Common myeloid progenitor, CD34-positive (primary cell): Measurements from ENCODE around the gene TEKT4.
"Not testable (repeated sequence)": the region's sequence is repeated elsewhere in the genome, so short reads cannot be mapped to it uniquely, and the experiment has no call there.

Experiments used
- CTCF ChIA-PET: fragments of 350-600 bp; sonication (Branson Sonifier 250); formaldehyde crosslinking; loops from one replicate; lab custom pipeline; 2021; ENCODE audit warnings: antibody characterized with exemption; lab: Charles Lee
- POLR2A ChIA-PET: fragments of 350-600 bp; sonication (Branson Sonifier 250); formaldehyde crosslinking; loops from one replicate; lab custom pipeline; 2021; ENCODE audit warnings: antibody characterized with exemption; lab: Charles Lee
- DNase-seq, 3 donors: peaks; one replicate each; pipeline versions ENCODE4 v3.0.0 to v3.0.0-alpha.2; 2013
- H3K27ac ChIP-seq, 2 experiments: 1 replicate in 1 of 2; 2 replicates in 1 of 2; pipeline ENCODE4 v1.7.0; 2013; ENCODE audit warnings: inconsistent platforms in 2 of 2, low read length in 2 of 2, mild to moderate bottlenecking in 2 of 2, low read depth in 1 of 2, moderate library complexity in 1 of 2; ENCODE audit not compliant: severe bottlenecking in 2 of 2, insufficient read depth in 1 of 2, poor library complexity in 1 of 2
- H3K27me3 ChIP-seq, 5 experiments: replicated peaks in 2 of 5; 1 replicate in 3 of 5; 2 replicates in 2 of 5; pipeline versions ENCODE4 v1.6.1 to v1.7.0; 2013; ENCODE audit warnings: low read length in 4 of 5, mild to moderate bottlenecking in 2 of 5, moderate library complexity in 2 of 5, inconsistent platforms in 1 of 5; ENCODE audit not compliant: insufficient read depth in 5 of 5, control insufficient read depth in 4 of 5
- H3K36me3 ChIP-seq, 4 experiments: 1 replicate in 2 of 4; 2 replicates in 2 of 4; pipeline versions ENCODE4 v1.6.1 to v1.7.0; 2013; ENCODE audit warnings: low read length in 3 of 4, control low read depth in 1 of 4, mild to moderate bottlenecking in 1 of 4; ENCODE audit not compliant: control insufficient read depth in 4 of 4, insufficient read depth in 4 of 4
- H3K4me1 ChIP-seq, 4 experiments: 1 replicate in 3 of 4; 2 replicates in 1 of 4; pipeline versions ENCODE4 v1.6.1 to v1.7.1; 2013; ENCODE audit warnings: low read length in 3 of 4, mild to moderate bottlenecking in 3 of 4, control low read depth in 1 of 4, inconsistent platforms in 1 of 4, moderate library complexity in 1 of 4; ENCODE audit not compliant: control insufficient read depth in 4 of 4, insufficient read depth in 4 of 4; ENCODE audit errors: control extremely low read depth in 1 of 4
- H3K4me3 ChIP-seq, 7 experiments: 1 replicate in 4 of 7; 2 replicates in 3 of 7; pipeline versions ENCODE4 v1.5.1 to v1.7.0; 2013; ENCODE audit warnings: mild to moderate bottlenecking in 7 of 7, low read length in 6 of 7, moderate library complexity in 6 of 7, inconsistent platforms in 2 of 7, low read depth in 2 of 7, control low read depth in 1 of 7; ENCODE audit not compliant: insufficient read depth in 4 of 7, control insufficient read depth in 1 of 7; ENCODE audit errors: extremely low read depth in 1 of 7
- H3K9me3 ChIP-seq, 5 experiments: 1 replicate in 4 of 5; 2 replicates in 1 of 5; pipeline versions ENCODE4 v1.6.1 to v1.7.1; 2013; ENCODE audit warnings: low read length in 4 of 5, mild to moderate bottlenecking in 2 of 5, inconsistent platforms in 1 of 5, low read depth in 1 of 5, moderate library complexity in 1 of 5; ENCODE audit not compliant: control insufficient read depth in 4 of 5, insufficient read depth in 2 of 5; ENCODE audit errors: control extremely low read depth in 1 of 5
- WGBS: methylation state at CpG from one replicate; pipeline ENCODE4 v1.1.5; 2013; ENCODE audit not compliant: insufficient coverage; 5-methylcytosine and 5-hydroxymethylcytosine counted together

The TEKT4 gene

GRCh38 chr2:94876523-94876863 is 5.3 kb downstream of the TEKT4 start:
- no peak for DNase-seq
- 97% methylated on average over 15 of the region's 16 CpGs for WGBS
- H3K4me1 ChIP-seq = peaks cover 0 to 2% (median 0%) of the 10 kb centered on the region in 4 experiments
- CTCF ChIA-PET = interaction anchor here (0.9 kb wide), 1 partner anchor 10 kb away, joined by 3 read pairs; no protein-coding TSS in a partner anchor
- no peak overlapping the region for H3K4me3 ChIP-seq
- H3K27ac ChIP-seq = no peak overlapping the region
- no peaks in the 10 kb centered on the region for H3K36me3 ChIP-seq
- POLR2A ChIA-PET = no interaction called here
- no peaks in the 10 kb centered on the region for H3K9me3 ChIP-seq
- H3K27me3 ChIP-seq = peaks cover 0 to 40% (median 5%) of the 10 kb centered on the region in 5 experiments

DNA sequence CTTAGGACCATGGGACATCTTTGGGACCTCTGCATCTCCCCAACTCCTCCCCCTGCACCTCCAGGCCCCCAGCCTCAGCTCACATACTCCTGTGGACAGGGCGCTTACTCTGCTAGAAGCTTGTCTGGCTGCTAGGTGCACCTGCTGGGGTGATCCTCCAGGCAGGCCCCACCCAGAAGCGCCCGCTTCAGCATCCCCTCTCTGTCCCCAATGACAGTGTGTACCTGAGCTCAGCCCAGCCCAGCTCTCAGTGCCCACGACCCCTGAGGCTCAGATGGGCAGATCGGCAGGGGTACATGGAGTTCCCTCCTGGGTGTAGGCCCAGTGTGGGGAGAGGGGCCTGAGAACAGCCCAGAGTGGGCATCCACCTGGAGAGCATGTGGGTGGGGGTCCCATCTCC is 5.9 kb downstream of the TEKT4 start:
- WGBS = 93% methylated on average over 3 of the region's 5 CpGs
- ChIA-PET POLR2A (no interaction called here), CTCF (interaction anchor here (0.9 kb wide), 1 partner anchor 9 kb away, joined by 3 read pairs; no protein-coding TSS in a partner anchor)
- DNase-seq = no peak
- Histone ChIP-seq H3K4me3 (no peak overlapping the region), H3K27ac (no peak overlapping the region), H3K4me1 (peaks cover 0 to 2% (median 0%) of the 10 kb centered on the region in 4 experiments), H3K9me3 (no peaks in the 10 kb centered on the region), H3K27me3 (peaks cover 0 to 34% (median 3%) of the 10 kb centered on the region in 5 experiments), H3K36me3 (no peaks in the 10 kb centered on the region)

DNA sequence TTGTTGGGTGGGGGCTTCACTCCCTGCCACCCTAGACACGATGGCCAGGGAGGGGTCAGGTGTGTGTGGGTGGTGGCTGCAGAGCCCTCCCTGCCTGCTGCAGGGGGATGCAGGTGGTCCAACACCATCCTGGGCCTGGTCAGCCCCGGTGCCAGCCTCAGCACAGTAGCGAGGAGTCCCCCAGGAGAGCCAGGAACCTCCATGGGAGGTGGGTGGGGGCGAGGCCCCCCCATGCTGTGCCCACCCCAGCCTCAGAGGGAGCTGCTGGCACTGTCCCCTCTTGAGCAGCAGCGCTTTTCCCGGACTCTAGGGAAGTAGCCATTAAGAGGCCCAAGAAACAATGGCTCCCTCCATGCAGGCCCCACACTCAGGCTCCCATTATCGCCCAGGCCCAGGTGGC is 7.3 kb downstream of the TEKT4 start:
- POLR2A ChIA-PET, CTCF ChIA-PET, H3K4me3 ChIP-seq: not testable (repeated sequence)

GRCh38 chr2:94879314-94879981 is 8.2 kb downstream of the TEKT4 start:
- no peak for DNase-seq
- POLR2A ChIA-PET = no interaction called here
- WGBS = 96% methylated on average over 8 of the region's 9 CpGs
- H3K9me3 ChIP-seq = no peaks in the 10 kb centered on the region
- H3K4me1 ChIP-seq = no peaks in the 10 kb centered on the region
- CTCF ChIA-PET = interaction anchor here (0.9 kb wide), 1 partner anchor 8 kb away, joined by 3 read pairs; no protein-coding TSS in a partner anchor
- peaks cover 0 to 18% (median 0%) of the 10 kb centered on the region in 5 experiments for H3K27me3 ChIP-seq
- H3K27ac ChIP-seq = no peak overlapping the region
- no peak overlapping the region for H3K4me3 ChIP-seq
- no peaks in the 10 kb centered on the region for H3K36me3 ChIP-seq

More for the DNA sequence above, 7.3 kb downstream of the TEKT4 start:
- H3K27me3 ChIP-seq = peaks cover 0 to 19% (median 0%) of the 10 kb centered on the region in 5 experiments
- not testable (repeated sequence) for H3K27ac ChIP-seq, H3K4me1 ChIP-seq, DNase-seq, H3K9me3 ChIP-seq, H3K36me3 ChIP-seq
- 91% methylated on average over 7 of the region's 7 CpGs for WGBS

- Histone ChIP-seq H3K4me3 (no peak overlapping the region), H3K36me3 (no peaks in the 10 kb centered on the region), H3K9me3 (no peaks in the 10 kb centered on the region), H3K4me1 (no peaks in the 10 kb centered on the region), H3K27ac (no peak overlapping the region), H3K27me3 (peaks cover 0 to 12% (median 0%) of the 10 kb centered on the region in 5 experiments)
- WGBS = 97% methylated on average over 11 of the region's 11 CpGs
- no peak for DNase-seq
- POLR2A ChIA-PET = no interaction called here
- CTCF ChIA-PET = interaction anchor here (0.9 kb wide), 1 partner anchor 8 kb away, joined by 3 read pairs; no protein-coding TSS in a partner anchor
These were observed 8.8 kb downstream of the TEKT4 start for GRCh38 chr2:94879982-94880377.

- ChIA-PET POLR2A (no interaction called here), CTCF (no interaction called here)
- Histone ChIP-seq H3K27ac (no peak overlapping the region), H3K36me3 (no peaks in the 10 kb centered on the region), H3K4me1 (no peaks in the 10 kb centered on the region), H3K9me3 (no peaks in the 10 kb centered on the region), H3K4me3 (no peak overlapping the region), H3K27me3 (peaks cover 0 to 8% (median 0%) of the 10 kb centered on the region in 5 experiments)
- WGBS = 90% methylated on average over 6 of the region's 8 CpGs
- no peak for DNase-seq
These were observed 9.3 kb downstream of the TEKT4 start for GRCh38 chr2:94880507-94880906.

GRCh38 chr2:94881070-94881469 is 9.8 kb downstream of the TEKT4 start:
- no peak for DNase-seq
- no peak overlapping the region for H3K4me3 ChIP-seq
- H3K27ac ChIP-seq = no peak overlapping the region
- peaks cover 0 to 4% (median 0%) of the 10 kb centered on the region in 5 experiments for H3K27me3 ChIP-seq
- ChIA-PET CTCF (no interaction called here), POLR2A (no interaction called here)
- no peaks in the 10 kb centered on the region for H3K36me3 ChIP-seq
- WGBS = 92% methylated on average over 5 of the region's 6 CpGs
- no peaks in the 10 kb centered on the region for H3K9me3 ChIP-seq
- no peaks in the 10 kb centered on the region for H3K4me1 ChIP-seq
